GDM1 (cell line): ENCODE results near the gene KIF1B.
A peak's percentile ranks its signal among the peaks of the same experiment; 100 is the strongest.
"Not testable (repeated sequence)": the region's sequence is repeated elsewhere in the genome, so short reads cannot be mapped to it uniquely, and the experiment has no call there.

ENCODE experiments used
- DNase-seq: peaks from one replicate; lab custom pipeline; 2025; lab: John Stamatoyannopoulos, UW

KIF1B gene

GRCh38 chr1:10426535-10426848 lies 216.1 kb downstream of the KIF1B start:
- not testable (repeated sequence) for DNase-seq

- no peak for DNase-seq
Observed at GRCh38 chr1:10428984-10429383, 218.6 kb downstream of the KIF1B start.

GRCh38 chr1:10429868-10430215 lies 219.5 kb downstream of the KIF1B start:
- no peak for DNase-seq

GRCh38 chr1:10430216-10431069 lies 220.1 kb downstream of the KIF1B start, which contains the start of gene CENPS:
Gene CENPS, plus strand, starts transcription at chr1:10430433. Its CDS starts 85 bp downstream, at chr1:10430518.
- DNase-seq = peak; percentile 79
